Measurements from ENCODE around the gene LRRFIP2.

- TF ChIP-seq CTCF (IDR thresholded peaks at IDR 0.05) (no peak), ZFX (IDR thresholded peaks at IDR 0.05; ENCODE audit: borderline replicate concordance) (no peak)
Observed at GRCh38 chr3:37223141-37223558, 48.8 kb upstream of the LRRFIP2 start.

Measured in 22Rv1 (cell line).